Panc1 (cell line): ENCODE measurements around the gene ZBTB8OS. TPM values are rescaled to one million over a fixed set of nuclear protein-coding genes. Genes with fewer than 3 reads are reported as not detected.

Experiments
- ATAC-seq: fragments of 200-7000 bp; cut with Tn5 transposase; 2 replicates; pipeline ENCODE4 v1.9.1; 2020; ENCODE audit warnings: mild to moderate bottlenecking, moderate library complexity
- BruUV-seq: library from RNA; stranded (reverse); fragments of 400-500 nt; replicated peaks from 2 replicates; lab custom pipeline; 2021; lab: Mats Ljungman, UMichigan
- CTCF ChIA-PET: fragments of 300-600 bp; sonication (Branson Sonifier 250); formaldehyde crosslinking; loops from one replicate; lab custom pipeline; 2022; ENCODE audit warnings: antibody characterized with exemption; lab: Charles Lee
- POLR2A ChIA-PET: fragments of 300-600 bp; sonication (Branson Sonifier 250); formaldehyde crosslinking; loops from one replicate; lab custom pipeline; 2022; ENCODE audit warnings: antibody characterized with exemption; lab: Charles Lee
- DNase-seq: peaks from one replicate; pipeline ENCODE4 v3.0.0-alpha.2; 2010; ENCODE audit warnings: low read depth, low spot score
- H3K27ac ChIP-seq: 2 replicates; pipeline ENCODE4 v1.5.1; 2011; ENCODE audit warnings: mild to moderate bottlenecking, low read length, inconsistent platforms
- H3K27me3 ChIP-seq: fragments of 200-500 bp; sonication (Bioruptor generic); 2 replicates; pipeline ENCODE4 v1.6.0; 2014; ENCODE audit warnings: low read length, inconsistent platforms; ENCODE audit not compliant: control insufficient read depth, insufficient read depth
- H3K36me3 ChIP-seq: fragments of 200-500 bp; sonication (Bioruptor generic); 2 replicates; pipeline ENCODE4 v1.5.1; 2014; ENCODE audit warnings: inconsistent platforms, mild to moderate bottlenecking, low read length, moderate library complexity; ENCODE audit not compliant: control insufficient read depth, insufficient read depth
- H3K4me1 ChIP-seq: 2 replicates; pipeline ENCODE4 v1.5.1; 2011; ENCODE audit warnings: inconsistent platforms, mild to moderate bottlenecking, low read length, moderate library complexity; ENCODE audit not compliant: control insufficient read depth, insufficient read depth
- H3K4me3 ChIP-seq, 2 experiments: 2 replicates each; pipeline ENCODE4 v1.5.1; 2011 to 2012; ENCODE audit warnings: low read depth in 2 of 2, low read length in 2 of 2, mild to moderate bottlenecking in 2 of 2, inconsistent platforms in 1 of 2, moderate library complexity in 1 of 2
- H3K9me3 ChIP-seq: fragments of 200-500 bp; sonication (Bioruptor generic); 2 replicates; pipeline ENCODE4 v1.5.1; 2014; ENCODE audit warnings: low read depth, mild to moderate bottlenecking, inconsistent platforms, low read length, moderate library complexity; ENCODE audit not compliant: control insufficient read depth, insufficient read depth
- POLR2AphosphoS5 ChIP-seq: IDR thresholded peaks from 2 replicates; pipeline ENCODE4 v1.6.1; 2012; ENCODE audit warnings: mild to moderate bottlenecking, low read depth, low read length, moderate library complexity
- REST ChIP-seq, 2 experiments: IDR thresholded peaks; 2 replicates each; pipeline ENCODE4 v1.6.1; 2011 to 2012; ENCODE audit warnings: low read depth in 2 of 2, control low read depth in 1 of 2, low read length in 1 of 2, mild to moderate bottlenecking in 1 of 2, moderate library complexity in 1 of 2; ENCODE audit not compliant: insufficient read depth in 1 of 2
- SIN3A ChIP-seq: IDR thresholded peaks from 2 replicates; pipeline ENCODE4 v1.6.1; 2012; ENCODE audit warnings: low read depth, mild to moderate bottlenecking, low read length, moderate library complexity, borderline replicate concordance; ENCODE audit not compliant: insufficient read depth
- TCF7L2 ChIP-seq: IDR thresholded peaks from 2 replicates; pipeline ENCODE4 v1.6.1; 2011; ENCODE audit warnings: mild to moderate bottlenecking, low read depth, low read length, inconsistent platforms
- in situ Hi-C: cut with HindIII; loops from 2 replicates; pipeline ENCODE4 v1.10.0; 2016; ENCODE audit warnings: low sequenced_read_pairs, low pct_unique_long_range_greater_than_20kb
- intact Hi-C: fragments of 100-400 bp; cut with micrococcal nuclease; formaldehyde crosslinking; loops from one replicate; pipeline ENCODE4 v1.10.0; 2022; ENCODE audit not compliant: unreplicated experiment
- total RNA-seq: library from RNA; stranded (reverse); gene quantifications from one replicate; pipeline ENCODE4 v1.2.1, GENCODE V29; 2021; ENCODE audit not compliant: unreplicated experiment
- TF ChIP-seq, protein P1 (sequence below): fragments of 450-650 bp; IDR thresholded peaks from 2 replicates; pipeline ENCODE4 v1.5.1; 2017; ENCODE audit warnings: mild to moderate bottlenecking

ZBTB8OS gene
- total RNA-seq, 1 experiment from 2014 or later: 78.9 TPM

- Histone ChIP-seq H3K27ac (no peak overlapping the region), H3K4me1 (no peaks in the 10 kb centered on the region), H3K4me3 (no peak overlapping the region), H3K27me3 (no peaks in the 10 kb centered on the region), H3K36me3 (peaks cover 3% of the 10 kb centered on the region), H3K9me3 (no peaks in the 10 kb centered on the region)
- ChIA-PET CTCF (no interaction called here), POLR2A (no interaction called here)
- TF ChIP-seq REST (IDR thresholded peaks at IDR 0.05; ENCODE audit: insufficient read depth in 1 of 2, low read depth in 2 of 2, low read length in 1 of 2) (no peak), TCF7L2 (no peak), POLR2AphosphoS5 (no peak), SIN3A (no peak)
- TF ChIP-seq, protein P1, sequence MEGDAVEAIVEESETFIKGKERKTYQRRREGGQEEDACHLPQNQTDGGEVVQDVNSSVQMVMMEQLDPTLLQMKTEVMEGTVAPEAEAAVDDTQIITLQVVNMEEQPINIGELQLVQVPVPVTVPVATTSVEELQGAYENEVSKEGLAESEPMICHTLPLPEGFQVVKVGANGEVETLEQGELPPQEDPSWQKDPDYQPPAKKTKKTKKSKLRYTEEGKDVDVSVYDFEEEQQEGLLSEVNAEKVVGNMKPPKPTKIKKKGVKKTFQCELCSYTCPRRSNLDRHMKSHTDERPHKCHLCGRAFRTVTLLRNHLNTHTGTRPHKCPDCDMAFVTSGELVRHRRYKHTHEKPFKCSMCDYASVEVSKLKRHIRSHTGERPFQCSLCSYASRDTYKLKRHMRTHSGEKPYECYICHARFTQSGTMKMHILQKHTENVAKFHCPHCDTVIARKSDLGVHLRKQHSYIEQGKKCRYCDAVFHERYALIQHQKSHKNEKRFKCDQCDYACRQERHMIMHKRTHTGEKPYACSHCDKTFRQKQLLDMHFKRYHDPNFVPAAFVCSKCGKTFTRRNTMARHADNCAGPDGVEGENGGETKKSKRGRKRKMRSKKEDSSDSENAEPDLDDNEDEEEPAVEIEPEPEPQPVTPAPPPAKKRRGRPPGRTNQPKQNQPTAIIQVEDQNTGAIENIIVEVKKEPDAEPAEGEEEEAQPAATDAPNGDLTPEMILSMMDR: no peak
- DNase-seq: no peak
- in situ Hi-C loops (no loop called here), intact Hi-C loops (no loop called here)
- no TSS peak for BruUV-seq
- ATAC-seq: no peak
These were observed 24.2 kb downstream of the ZBTB8OS start for GRCh38 chr1:32626176-32626575.

- H3K36me3 ChIP-seq: peaks cover 3% of the 10 kb centered on the region
- no peaks in the 10 kb centered on the region for H3K4me1 ChIP-seq
- in situ Hi-C loops: no loop called here
- no TSS peak for BruUV-seq
- no peaks in the 10 kb centered on the region for H3K9me3 ChIP-seq
- DNase-seq: no peak
- ChIA-PET CTCF (no interaction called here), POLR2A (no interaction called here)
- no peak for ATAC-seq
- no peak overlapping the region for H3K27ac ChIP-seq
- intact Hi-C loops: no loop called here
- H3K4me3 ChIP-seq: no peak overlapping the region
- H3K27me3 ChIP-seq: no peaks in the 10 kb centered on the region
- TF ChIP-seq, protein P1: no peak
- no peak for TF ChIP-seq REST (IDR thresholded peaks at IDR 0.05; ENCODE audit: insufficient read depth in 1 of 2, low read depth in 2 of 2, low read length in 1 of 2)
- TF ChIP-seq POLR2AphosphoS5: no peak
- no peak for TF ChIP-seq SIN3A
- no peak for TF ChIP-seq TCF7L2
These were observed 26.6 kb downstream of the ZBTB8OS start for GRCh38 chr1:32623775-32624174.
